ENCODE results near the gene ISOC2. TPM values are rescaled to one million over a fixed set of nuclear protein-coding genes. Genes with fewer than 3 reads are reported as not detected.
"Not testable (repeated sequence)": the region's sequence is repeated elsewhere in the genome, so short reads cannot be mapped to it uniquely, and the experiment has no call there.

Gene ISOC2
- total and polyA plus RNA-seq, 8 donors = 23.8 to 49.4 (median 31.8) TPM

GRCh38 chr19:55431183-55431582 lies 30.3 kb downstream of the ISOC2 start:
- peaks cover 16 to 79% of the 10 kb centered on the region in 2 donors for H3K27me3 ChIP-seq
- no peaks in the 10 kb centered on the region for H3K36me3 ChIP-seq
- no peak overlapping the region for H3K27ac ChIP-seq
- no peak overlapping the region for H3K4me3 ChIP-seq
- H3K9me3 ChIP-seq = no peaks in the 10 kb centered on the region
- DNase-seq (no peak), ATAC-seq (no peak)
- intact Hi-C loops (cut with DNase I) = no loop called here
- no peaks in the 10 kb centered on the region for H3K4me1 ChIP-seq
- TF ChIP-seq, protein P1, sequence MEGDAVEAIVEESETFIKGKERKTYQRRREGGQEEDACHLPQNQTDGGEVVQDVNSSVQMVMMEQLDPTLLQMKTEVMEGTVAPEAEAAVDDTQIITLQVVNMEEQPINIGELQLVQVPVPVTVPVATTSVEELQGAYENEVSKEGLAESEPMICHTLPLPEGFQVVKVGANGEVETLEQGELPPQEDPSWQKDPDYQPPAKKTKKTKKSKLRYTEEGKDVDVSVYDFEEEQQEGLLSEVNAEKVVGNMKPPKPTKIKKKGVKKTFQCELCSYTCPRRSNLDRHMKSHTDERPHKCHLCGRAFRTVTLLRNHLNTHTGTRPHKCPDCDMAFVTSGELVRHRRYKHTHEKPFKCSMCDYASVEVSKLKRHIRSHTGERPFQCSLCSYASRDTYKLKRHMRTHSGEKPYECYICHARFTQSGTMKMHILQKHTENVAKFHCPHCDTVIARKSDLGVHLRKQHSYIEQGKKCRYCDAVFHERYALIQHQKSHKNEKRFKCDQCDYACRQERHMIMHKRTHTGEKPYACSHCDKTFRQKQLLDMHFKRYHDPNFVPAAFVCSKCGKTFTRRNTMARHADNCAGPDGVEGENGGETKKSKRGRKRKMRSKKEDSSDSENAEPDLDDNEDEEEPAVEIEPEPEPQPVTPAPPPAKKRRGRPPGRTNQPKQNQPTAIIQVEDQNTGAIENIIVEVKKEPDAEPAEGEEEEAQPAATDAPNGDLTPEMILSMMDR (IDR thresholded peaks at IDR 0.05) = no peak

GRCh38 chr19:55426042-55426441 lies 35.4 kb downstream of the ISOC2 start:
- ATAC-seq (no peak), DNase-seq (no peak)
- peaks cover 0 to 77% of the 10 kb centered on the region in 2 donors for H3K27me3 ChIP-seq
- H3K4me1 ChIP-seq = no peaks in the 10 kb centered on the region
- intact Hi-C loops (cut with DNase I) = no loop called here
- no peaks in the 10 kb centered on the region for H3K36me3 ChIP-seq
- no peak overlapping the region for H3K4me3 ChIP-seq
- H3K9me3 ChIP-seq = no peaks in the 10 kb centered on the region
- no peak overlapping the region for H3K27ac ChIP-seq
- TF ChIP-seq, protein P1 (IDR thresholded peaks at IDR 0.05) = no peak

DNA sequence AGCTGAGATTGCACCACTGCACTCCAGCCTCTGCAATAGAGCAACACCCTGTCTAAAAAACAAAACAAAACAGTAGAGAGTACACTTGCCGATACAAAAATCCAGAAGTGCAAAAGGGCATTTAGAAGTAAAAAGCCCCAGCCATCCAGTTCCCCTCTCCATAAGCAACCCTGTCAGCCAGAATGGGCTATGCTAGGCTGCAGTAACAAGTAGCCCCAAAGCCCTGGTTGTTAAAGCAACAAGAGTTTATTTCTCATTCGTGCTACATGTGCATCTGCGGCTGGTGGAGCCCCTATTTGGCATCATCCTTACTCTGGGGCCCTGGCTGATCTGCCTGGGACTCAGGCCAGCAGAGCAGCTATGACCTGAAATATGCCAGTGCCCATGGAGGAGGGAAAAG lies 36.9 kb downstream of the ISOC2 start:
- peaks cover 0 to 68% of the 10 kb centered on the region in 2 donors for H3K27me3 ChIP-seq
- no peak overlapping the region for H3K27ac ChIP-seq
- no peak for DNase-seq
- no peaks in the 10 kb centered on the region for H3K36me3 ChIP-seq
- intact Hi-C loops (cut with DNase I) = no loop called here
- TF ChIP-seq, protein P1 (IDR thresholded peaks at IDR 0.05) = no peak
- ATAC-seq = no peak
- H3K4me1 ChIP-seq = no peaks in the 10 kb centered on the region
- no peaks in the 10 kb centered on the region for H3K9me3 ChIP-seq
- no peak overlapping the region for H3K4me3 ChIP-seq

DNA sequence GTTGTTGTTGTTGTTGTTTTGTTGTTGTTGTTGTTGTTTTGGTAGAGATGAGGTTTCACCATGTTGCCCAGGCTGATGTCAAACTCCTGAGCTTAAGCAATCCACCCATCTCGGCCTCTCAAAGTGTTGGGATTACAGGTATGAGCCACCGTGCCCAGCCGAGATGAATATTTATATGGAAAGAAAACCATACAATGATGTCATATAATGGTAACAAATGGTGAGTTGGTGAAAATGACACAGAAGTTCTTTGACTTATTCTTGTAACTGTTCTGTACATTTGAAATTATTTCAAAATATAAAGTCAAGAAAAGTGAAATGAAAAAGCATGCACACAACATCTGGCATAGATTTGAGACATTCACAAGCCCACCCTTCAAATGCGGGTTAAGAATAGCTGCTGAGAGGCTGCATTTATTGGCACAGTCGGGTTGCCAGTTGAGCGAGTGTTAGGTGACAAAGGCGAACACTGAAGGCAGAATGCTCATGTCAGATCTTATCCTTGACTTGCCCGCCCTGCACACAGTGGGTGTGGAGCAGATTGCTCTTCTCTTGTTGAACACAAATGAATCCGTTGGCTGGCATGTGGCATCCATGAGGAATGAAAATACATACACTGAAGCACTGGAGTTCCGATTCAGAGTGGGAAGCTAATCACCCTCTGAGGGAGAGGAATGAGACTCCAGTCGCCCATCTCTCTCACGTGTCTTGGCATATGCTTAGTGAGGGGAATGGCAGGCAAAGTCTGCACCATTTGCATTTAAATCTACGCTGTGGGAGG lies 38.0 kb downstream of the ISOC2 start:
- no peaks in the 10 kb centered on the region for H3K4me1 ChIP-seq
- TF ChIP-seq, protein P1 (IDR thresholded peaks at IDR 0.05) = no peak
- no peak overlapping the region for H3K27ac ChIP-seq
- DNase-seq = no peak
- no peaks in the 10 kb centered on the region for H3K36me3 ChIP-seq
- H3K4me3 ChIP-seq = no peak overlapping the region
- peaks cover 0 to 66% of the 10 kb centered on the region in 2 donors for H3K27me3 ChIP-seq
- no peaks in the 10 kb centered on the region for H3K9me3 ChIP-seq
- intact Hi-C loops (cut with DNase I) = no loop called here
- ATAC-seq = no peak

- peaks cover 0 to 48% of the 10 kb centered on the region in 2 donors for H3K27me3 ChIP-seq
- H3K9me3 ChIP-seq; H3K4me3 ChIP-seq; DNase-seq; H3K36me3 ChIP-seq; intact Hi-C loops (cut with DNase I); ATAC-seq; H3K4me1 ChIP-seq; H3K27ac ChIP-seq: not testable (repeated sequence)
These were observed 40.2 kb downstream of the ISOC2 start for GRCh38 chr19:55421281-55421680.
